Measurements from ENCODE around the gene DUSP7.
A peak's percentile ranks its signal among the peaks of the same experiment; 100 is the strongest.

The DUSP7 gene

GRCh38 chr3:52023860-52024764 is 32.3 kb downstream of the DUSP7 start:
- DNase-seq, result no peak

- DNase-seq, result no peak
Measured at GRCh38 chr3:52023101-52023770, 33.1 kb downstream of the DUSP7 start.

- no peak for DNase-seq
Measured at GRCh38 chr3:52022323-52023100, 33.9 kb downstream of the DUSP7 start.

- no peak for DNase-seq
Measured at GRCh38 chr3:52021489-52022268, 34.7 kb downstream of the DUSP7 start.

- DNase-seq, result no peak
Measured at GRCh38 chr3:52020796-52021195, 35.6 kb downstream of the DUSP7 start.

- DNase-seq, result no peak
Measured at GRCh38 chr3:52019352-52020080, 36.9 kb downstream of the DUSP7 start.

GRCh38 chr3:52018319-52019000 is 37.9 kb downstream of the DUSP7 start:
- no peak for DNase-seq

- no peak for DNase-seq
Measured at GRCh38 chr3:52017586-52017985, 38.8 kb downstream of the DUSP7 start.

- DNase-seq, result no peak
Measured at GRCh38 chr3:52015438-52016228, 40.7 kb downstream of the DUSP7 start.

GRCh38 chr3:52014613-52015012 is 41.8 kb downstream of the DUSP7 start:
- no peak for DNase-seq

GRCh38 chr3:52013802-52014598 is 42.4 kb downstream of the DUSP7 start:
- no peak for DNase-seq

GRCh38 chr3:52012699-52013098 is 43.7 kb downstream of the DUSP7 start:
- no peak for DNase-seq

- no peak for DNase-seq
Measured at GRCh38 chr3:52010431-52010830, 45.9 kb downstream of the DUSP7 start.

- DNase-seq, result no peak
Measured at GRCh38 chr3:52007291-52007690, 49.1 kb downstream of the DUSP7 start.

- no peak for DNase-seq
Measured at GRCh38 chr3:52006820-52007133, 49.6 kb downstream of the DUSP7 start.

GRCh38 chr3:52006017-52006819 is 50.2 kb downstream of the DUSP7 start:
- DNase-seq, result peak; percentile 30

GRCh38 chr3:52005571-52005986 is 50.8 kb downstream of the DUSP7 start:
- DNase-seq, result no peak

GRCh38 chr3:52004906-52005395 is 51.4 kb downstream of the DUSP7 start:
- no peak for DNase-seq

Data from inflammatory macrophage treated with lipopolysaccharide for 4 hours (primary cell).